Islet of Langerhans (tissue), 1 donor: Measurements from ENCODE around the gene GPR142.

Experiments
- FAIRE-seq: peaks from one replicate; lab custom pipeline; 2011; peaks lifted over from hg19 to GRCh38; lab: Jason Lieb, UNC

Gene GPR142

DNA sequence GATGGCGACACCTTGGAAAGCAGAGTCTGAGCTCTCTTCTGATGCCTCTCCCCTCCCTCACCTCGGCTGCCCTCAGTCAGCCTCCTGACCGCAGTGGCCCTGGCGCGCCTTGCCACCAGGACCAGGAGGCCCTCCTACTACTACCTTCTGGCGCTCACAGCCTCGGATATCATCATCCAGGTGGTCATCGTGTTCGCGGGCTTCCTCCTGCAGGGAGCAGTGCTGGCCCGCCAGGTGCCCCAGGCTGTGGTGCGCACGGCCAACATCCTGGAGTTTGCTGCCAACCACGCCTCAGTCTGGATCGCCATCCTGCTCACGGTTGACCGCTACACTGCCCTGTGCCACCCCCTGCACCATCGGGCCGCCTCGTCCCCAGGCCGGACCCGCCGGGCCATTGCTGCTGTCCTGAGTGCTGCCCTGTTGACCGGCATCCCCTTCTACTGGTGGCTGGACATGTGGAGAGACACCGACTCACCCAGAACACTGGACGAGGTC lies 4.4 kb downstream of the GPR142 start:
- no peak for FAIRE-seq

DNA sequence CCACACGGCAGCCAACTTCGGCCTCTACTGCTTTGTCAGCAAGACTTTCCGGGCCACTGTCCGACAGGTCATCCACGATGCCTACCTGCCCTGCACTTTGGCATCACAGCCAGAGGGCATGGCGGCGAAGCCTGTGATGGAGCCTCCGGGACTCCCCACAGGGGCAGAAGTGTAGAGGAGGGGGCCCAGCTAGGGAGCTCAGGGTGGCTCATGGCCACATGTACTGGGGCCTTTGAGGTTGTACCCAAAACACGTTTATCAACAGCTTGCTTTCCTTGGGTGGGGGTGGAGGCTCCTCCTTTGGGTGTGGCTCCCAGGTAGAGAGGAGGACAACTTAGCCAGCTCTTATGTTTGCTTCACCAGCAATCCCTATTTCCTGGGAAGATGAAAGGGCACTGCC lies 5.1 kb downstream of the GPR142 start:
- FAIRE-seq = no peak

- FAIRE-seq = peak; percentile 55
These were observed 6.7 kb downstream of the GPR142 start for GRCh38 chr17:74373838-74374606.

DNA sequence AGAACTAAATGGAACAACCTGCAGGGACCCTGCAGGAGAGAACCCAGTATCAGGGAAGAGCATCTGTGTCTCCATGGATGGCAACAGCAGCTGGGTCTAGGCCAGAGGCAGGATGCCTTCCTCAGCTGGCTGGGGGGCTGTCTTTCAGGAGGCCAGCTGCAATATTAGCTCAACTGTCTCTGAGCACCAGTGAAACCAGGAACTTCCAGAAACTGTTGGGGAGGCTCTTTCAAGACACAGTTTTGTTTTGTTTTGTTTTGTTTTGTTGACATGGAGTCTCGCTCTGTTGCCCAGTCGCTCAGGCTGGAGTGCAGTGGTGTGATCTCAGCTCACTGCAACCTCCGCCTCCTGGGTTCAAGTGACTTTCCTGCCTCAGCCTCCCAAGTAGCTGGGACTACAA lies 7.6 kb downstream of the GPR142 start:
- no peak for FAIRE-seq

DNA sequence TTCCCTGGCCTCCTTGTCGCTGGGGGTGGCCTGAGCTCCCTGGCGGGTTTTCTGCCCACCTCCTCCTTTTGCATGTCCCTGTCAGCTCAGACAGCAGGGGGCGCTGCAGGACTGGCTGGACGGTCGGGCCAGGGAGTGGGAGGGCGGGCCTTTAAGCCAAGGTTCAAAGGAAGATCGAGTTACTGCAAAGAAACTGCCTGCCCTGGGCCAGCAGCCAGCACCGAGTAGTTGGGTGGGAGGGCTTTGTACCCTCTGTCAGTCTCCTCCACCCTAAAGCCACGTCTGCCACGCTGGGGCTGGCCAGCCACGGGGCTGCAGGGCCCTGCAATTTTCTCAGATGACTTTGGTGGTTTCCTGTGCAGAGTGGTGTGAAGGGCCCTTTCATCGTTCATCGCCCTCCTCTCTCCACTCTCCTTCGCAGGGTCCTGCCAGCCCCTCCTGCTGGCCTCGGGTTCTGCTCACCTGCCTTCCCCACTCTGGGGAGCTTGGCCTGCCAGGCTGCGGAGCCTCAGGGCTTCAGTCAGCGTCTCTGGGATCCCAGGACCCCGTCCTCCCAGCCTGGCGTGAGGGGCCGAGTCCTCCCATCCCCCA lies 12.3 kb downstream of the GPR142 start:
- no peak for FAIRE-seq

- no peak for FAIRE-seq
These were observed 13.0 kb downstream of the GPR142 start for GRCh38 chr17:74380086-74380958.

GRCh38 chr17:74380959-74381808 lies 13.9 kb downstream of the GPR142 start:
- FAIRE-seq = no peak

- FAIRE-seq = no peak
These were observed 15.8 kb downstream of the GPR142 start for GRCh38 chr17:74383141-74383540.

DNA sequence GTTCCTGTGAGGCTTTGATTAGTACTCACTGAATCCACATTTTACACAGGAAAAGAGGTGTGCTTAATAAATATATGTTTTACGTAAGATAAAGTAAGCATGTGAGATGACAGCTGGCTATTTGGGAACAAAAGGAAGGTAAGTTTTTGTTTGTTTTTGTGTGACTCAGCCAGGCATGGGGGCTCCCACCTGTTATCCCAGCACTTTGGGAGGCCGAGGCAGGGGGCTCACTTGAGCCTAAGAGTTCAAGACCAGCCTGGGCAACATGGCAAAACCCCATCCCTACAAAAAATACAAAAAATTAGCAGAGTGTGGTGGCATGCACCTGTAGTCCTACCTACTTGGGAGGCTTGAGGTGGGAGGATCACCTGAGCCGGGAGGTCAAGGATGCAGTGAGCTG lies 17.9 kb downstream of the GPR142 start:
- FAIRE-seq = no peak

DNA sequence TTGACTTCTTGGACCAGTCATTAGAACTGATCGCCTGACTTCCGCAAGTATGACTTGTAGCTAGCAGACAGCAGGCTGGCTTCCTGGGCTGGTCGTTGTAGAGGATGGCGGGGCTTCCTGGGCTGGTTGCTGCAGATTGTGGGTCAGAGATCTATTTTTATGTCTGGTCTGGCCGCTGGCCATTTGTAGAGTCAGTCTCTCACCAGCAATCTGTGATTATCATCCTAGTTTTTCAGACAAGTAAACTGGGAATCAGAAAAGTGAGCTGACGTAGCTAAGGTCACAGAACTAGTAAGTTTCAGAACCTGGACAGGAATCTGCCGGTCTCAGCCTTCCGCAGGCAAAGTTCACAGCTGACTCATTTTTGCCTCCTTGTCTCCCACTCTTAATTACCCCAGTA lies 19.1 kb downstream of the GPR142 start:
- FAIRE-seq = no peak

DNA sequence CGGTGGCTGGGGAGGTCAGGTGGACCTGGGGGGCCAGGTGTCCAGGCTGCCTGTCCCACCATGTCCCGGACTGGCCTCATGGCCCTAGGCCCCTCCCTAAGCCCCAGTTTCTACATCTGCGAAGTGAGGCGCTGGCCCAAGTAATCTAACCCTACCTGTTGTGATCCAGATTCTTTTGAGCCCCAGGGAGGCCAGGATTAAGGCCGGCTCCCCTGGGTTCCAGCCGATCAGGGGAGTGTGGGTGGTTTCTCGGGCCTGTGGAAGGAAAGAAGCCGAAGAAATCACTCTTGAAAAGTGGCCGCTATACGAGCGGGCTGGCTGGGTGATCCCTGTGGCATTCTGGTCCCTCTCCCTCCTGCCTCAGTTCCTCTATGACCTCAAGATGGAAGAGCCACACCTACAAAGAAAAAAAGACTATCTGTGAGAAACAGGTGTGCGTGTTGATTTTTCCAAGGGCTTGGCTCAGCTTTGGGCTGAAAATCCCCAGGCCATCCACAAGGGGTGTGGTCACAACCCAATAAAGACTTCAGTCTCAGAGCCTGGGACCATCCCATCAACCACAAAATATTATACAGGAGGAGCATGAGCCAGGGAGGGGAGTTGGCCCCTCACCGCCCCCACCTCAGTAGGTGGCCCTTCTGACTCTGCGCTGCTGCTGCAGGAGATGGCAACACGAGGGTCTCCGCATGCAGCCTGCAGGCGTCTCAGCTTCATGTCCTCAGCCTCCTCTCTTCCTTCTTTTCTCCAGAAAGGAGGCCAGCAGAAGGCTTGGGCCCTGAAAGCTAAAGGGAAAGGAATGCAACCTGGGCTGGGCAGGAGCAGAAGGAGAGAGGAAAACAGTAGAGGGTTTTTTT lies 20.3 kb downstream of the GPR142 start:
- FAIRE-seq = no peak

DNA sequence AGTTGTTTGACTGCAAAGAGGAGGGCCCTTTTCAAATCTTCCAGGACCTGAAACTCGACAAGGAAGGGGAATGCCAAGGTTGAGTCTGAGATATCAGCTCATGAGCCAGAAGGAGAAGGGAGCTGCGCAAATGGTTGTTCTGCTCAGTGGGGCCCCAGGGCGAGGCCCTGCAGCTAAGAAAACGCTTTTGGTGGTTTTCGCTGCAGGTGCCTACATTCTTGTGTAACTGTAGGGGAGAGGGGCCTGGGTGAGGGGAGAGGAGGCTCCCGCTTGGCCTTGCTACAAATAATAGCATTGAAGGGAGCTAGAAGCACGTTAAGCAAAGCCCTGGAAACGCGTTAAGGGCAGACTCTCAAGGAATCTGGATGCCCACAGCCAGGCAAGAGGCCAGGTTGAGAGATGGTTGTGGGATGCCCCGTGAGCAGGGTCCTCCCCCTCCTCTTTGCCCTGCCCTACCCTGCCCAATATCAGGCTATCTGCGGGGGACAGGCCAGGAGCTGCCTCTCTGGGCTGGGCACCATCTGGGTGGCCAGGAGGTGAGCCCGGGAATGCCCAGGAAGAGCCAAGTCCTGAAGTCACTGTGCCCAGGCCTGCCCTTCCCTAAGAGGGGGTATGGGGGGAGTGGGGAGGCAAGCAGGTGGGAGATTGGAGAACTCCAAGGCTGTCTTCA lies 21.9 kb downstream of the GPR142 start:
- no peak for FAIRE-seq

GRCh38 chr17:74389937-74390679 lies 22.8 kb downstream of the GPR142 start:
- FAIRE-seq = no peak

GRCh38 chr17:74390680-74391653 lies 23.7 kb downstream of the GPR142 start:
- no peak for FAIRE-seq

GRCh38 chr17:74391771-74392170 lies 24.5 kb downstream of the GPR142 start:
- no peak for FAIRE-seq

DNA sequence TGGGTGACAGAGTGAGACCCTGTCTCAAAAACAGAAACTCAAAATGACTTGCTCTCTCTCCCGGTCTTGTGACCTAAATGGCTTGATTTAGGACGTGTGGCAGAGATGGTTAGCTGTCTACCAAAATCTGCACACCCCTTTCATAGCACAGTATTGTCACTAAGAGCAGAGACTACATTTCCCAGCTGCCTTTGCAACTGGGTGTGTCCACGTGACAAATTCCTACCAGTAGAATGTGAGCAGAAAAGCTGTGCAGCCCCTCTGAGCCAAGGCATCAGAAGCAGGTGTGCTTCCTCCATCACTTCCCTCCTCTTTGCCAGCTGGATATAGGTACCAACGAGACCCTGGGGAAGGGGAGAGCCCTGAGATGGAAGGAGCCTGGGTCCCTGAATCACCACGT lies 25.5 kb downstream of the GPR142 start:
- FAIRE-seq = no peak

DNA sequence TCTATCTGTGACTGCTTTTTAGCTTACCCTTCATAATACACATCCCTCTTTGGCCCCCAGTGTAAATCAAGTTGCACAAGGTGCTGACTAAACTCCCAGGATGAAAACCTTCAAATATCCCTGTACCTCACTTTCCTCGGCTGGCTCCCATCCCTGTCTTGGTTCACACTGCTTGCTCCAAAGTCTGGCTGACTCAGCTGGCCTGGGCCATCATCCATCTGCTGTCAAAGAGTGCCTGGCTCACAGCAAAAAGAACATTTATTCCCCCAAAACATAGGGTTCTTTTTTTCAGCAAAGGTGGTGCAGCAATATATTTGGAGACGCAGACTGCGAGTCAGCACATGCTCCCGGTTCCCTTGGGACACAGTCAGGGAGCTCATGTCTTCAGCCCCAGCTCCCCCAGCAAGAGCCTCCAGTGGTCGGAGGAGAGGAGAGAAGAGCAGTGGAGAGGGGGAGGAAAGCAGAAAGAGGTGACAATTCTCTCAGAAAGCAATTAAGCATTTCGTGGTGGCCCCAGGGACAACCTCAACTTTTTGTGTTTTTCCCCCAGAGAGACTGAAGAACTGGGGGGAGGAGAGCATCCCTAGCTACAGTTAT lies 26.1 kb downstream of the GPR142 start:
- FAIRE-seq = no peak

DNA sequence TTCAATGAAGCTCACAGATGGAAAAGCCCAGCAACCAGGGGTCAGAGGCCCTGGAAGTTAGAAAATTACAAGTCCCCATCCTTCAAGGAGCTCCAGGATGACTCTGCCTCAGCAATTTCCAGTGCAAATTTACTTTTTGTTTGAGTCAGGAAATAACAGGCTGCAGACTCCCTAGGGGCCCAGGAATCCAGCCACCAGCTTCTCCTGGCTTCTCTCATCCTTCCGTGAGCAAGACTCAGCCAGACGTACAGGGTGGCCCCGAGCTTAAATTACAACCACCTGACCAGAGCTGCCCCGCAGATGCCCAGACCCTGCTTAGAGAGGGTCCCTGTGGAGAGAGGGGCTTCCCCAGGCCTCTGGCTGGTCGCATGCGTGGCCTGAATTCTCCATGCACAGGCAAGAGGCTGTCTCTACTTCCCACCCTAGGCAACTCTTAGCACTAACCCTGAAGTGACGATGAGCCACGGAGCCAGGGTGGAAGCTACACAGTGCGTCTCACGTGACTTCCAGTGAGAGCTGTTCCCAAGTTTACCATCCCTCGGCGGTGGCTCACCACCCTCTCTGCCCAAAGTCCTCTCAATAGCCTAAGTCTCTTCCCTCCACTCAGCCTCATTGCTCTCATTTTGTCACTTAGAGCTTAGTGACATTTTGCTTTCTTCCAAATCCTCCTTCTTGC lies 27.1 kb downstream of the GPR142 start:
- no peak for FAIRE-seq
